Measurements from ENCODE around the gene RPS6KA4. TPM values are rescaled to one million over a fixed set of nuclear protein-coding genes. Genes with fewer than 3 reads are reported as not detected.

The RPS6KA4 gene
- polyA plus RNA-seq, 3 donors from 2014 or later, result 5.0 to 16.7 (median 8.5) TPM

GRCh38 chr11:64357446-64357845, 1.5 kb upstream of the RPS6KA4 start:
- Mint-ChIP-seq H3K27me3 (ENCODE audit: low read depth in 3 of 3) (no peaks in the 10 kb centered on the region), H3K27ac (peak overlapping the region in 1 of 6 donors; percentile 45), H3K4me3 (no peak overlapping the region), H3K36me3 (peaks cover 0 to 14% (median 3%) of the 10 kb centered on the region in 3 donors), H3K4me1 (peaks cover 17 to 30% of the 10 kb centered on the region in 2 donors), H3K9me3 (no peaks in the 10 kb centered on the region)
- DNase-seq, result no peak

- Mint-ChIP-seq H3K36me3 (peaks cover 2 to 14% (median 5%) of the 10 kb centered on the region in 3 donors), H3K9me3 (no peaks in the 10 kb centered on the region), H3K4me1 (peaks cover 17 to 30% of the 10 kb centered on the region in 2 donors), H3K27ac (peak overlapping the region in 4 of 6 donors; percentile 11 to 52 (median 36)), H3K4me3 (peak overlapping the region; percentile 44 to 71 (median 67)), H3K27me3 (ENCODE audit: low read depth in 3 of 3) (no peaks in the 10 kb centered on the region)
- no peak for DNase-seq
Measured at GRCh38 chr11:64357904-64358535, 942 bp upstream of the RPS6KA4 start.

- H3K27me3 Mint-ChIP-seq (ENCODE audit: low read depth in 3 of 3), result no peaks in the 10 kb centered on the region
- H3K9me3 Mint-ChIP-seq, result no peaks in the 10 kb centered on the region
- peak overlapping the region in 1 of 6 donors; percentile 27 for H3K27ac Mint-ChIP-seq
- peaks cover 17 to 30% of the 10 kb centered on the region in 2 donors for H3K4me1 Mint-ChIP-seq
- no peak for DNase-seq
- peak overlapping the region; percentile 33 to 71 (median 67) for H3K4me3 Mint-ChIP-seq
- peaks cover 4 to 14% (median 6%) of the 10 kb centered on the region in 3 donors for H3K36me3 Mint-ChIP-seq
Measured at GRCh38 chr11:64358536-64358906, 441 bp upstream of the RPS6KA4 start.

- no peaks in the 10 kb centered on the region for H3K9me3 Mint-ChIP-seq
- peak overlapping the region; percentile 34 to 83 (median 70) for H3K27ac Mint-ChIP-seq
- H3K4me1 Mint-ChIP-seq, result peaks cover 17 to 30% of the 10 kb centered on the region in 2 donors
- no peaks in the 10 kb centered on the region for H3K27me3 Mint-ChIP-seq (ENCODE audit: low read depth in 3 of 3)
- no peak for DNase-seq
- peak overlapping the region; percentile 81 to 93 (median 88) for H3K4me3 Mint-ChIP-seq
- peaks cover 8 to 19% (median 11%) of the 10 kb centered on the region in 3 donors for H3K36me3 Mint-ChIP-seq
Measured at GRCh38 chr11:64359712-64360445, 917 bp downstream of the RPS6KA4 start.

GRCh38 chr11:64360448-64360921, 1.5 kb downstream of the RPS6KA4 start:
- Mint-ChIP-seq H3K27me3 (ENCODE audit: low read depth in 3 of 3) (no peaks in the 10 kb centered on the region), H3K36me3 (peaks cover 8 to 19% (median 11%) of the 10 kb centered on the region in 3 donors), H3K27ac (peak overlapping the region in 4 of 6 donors; percentile 24 to 76 (median 36)), H3K4me1 (peaks cover 17 to 30% of the 10 kb centered on the region in 2 donors), H3K4me3 (peak overlapping the region; percentile 81 to 93 (median 88)), H3K9me3 (no peaks in the 10 kb centered on the region)
- no peak for DNase-seq

GRCh38 chr11:64361659-64362058, 2.7 kb downstream of the RPS6KA4 start:
- no peak overlapping the region for H3K4me3 Mint-ChIP-seq
- H3K4me1 Mint-ChIP-seq, result peaks cover 17 to 27% of the 10 kb centered on the region in 2 donors
- peaks cover 12 to 21% (median 15%) of the 10 kb centered on the region in 3 donors for H3K36me3 Mint-ChIP-seq
- peak overlapping the region in 1 of 6 donors; percentile 12 for H3K27ac Mint-ChIP-seq
- DNase-seq, result no peak
- no peaks in the 10 kb centered on the region for H3K9me3 Mint-ChIP-seq
- H3K27me3 Mint-ChIP-seq (ENCODE audit: low read depth in 3 of 3), result no peaks in the 10 kb centered on the region

- peak overlapping the region in 1 of 6 donors; percentile 19 for H3K27ac Mint-ChIP-seq
- no peaks in the 10 kb centered on the region for H3K27me3 Mint-ChIP-seq (ENCODE audit: low read depth in 3 of 3)
- H3K9me3 Mint-ChIP-seq, result no peaks in the 10 kb centered on the region
- H3K4me3 Mint-ChIP-seq, result peak overlapping the region in 2 of 5 donors; percentile 14 to 38
- peaks cover 14 to 22% (median 17%) of the 10 kb centered on the region in 3 donors for H3K36me3 Mint-ChIP-seq
- peaks cover 17 to 26% of the 10 kb centered on the region in 2 donors for H3K4me1 Mint-ChIP-seq
- no peak for DNase-seq
Measured at GRCh38 chr11:64362339-64362738, 3.4 kb downstream of the RPS6KA4 start.

GRCh38 chr11:64364435-64364834, 5.5 kb downstream of the RPS6KA4 start:
- DNase-seq, result no peak
- Mint-ChIP-seq H3K36me3 (peaks cover 17 to 22% (median 19%) of the 10 kb centered on the region in 3 donors), H3K4me3 (no peak overlapping the region), H3K27ac (peak overlapping the region in 1 of 6 donors; percentile 55), H3K9me3 (no peaks in the 10 kb centered on the region), H3K27me3 (ENCODE audit: low read depth in 3 of 3) (no peaks in the 10 kb centered on the region), H3K4me1 (peaks cover 16 to 18% of the 10 kb centered on the region in 2 donors)

GRCh38 chr11:64364911-64365310, 5.9 kb downstream of the RPS6KA4 start:
- no peak for DNase-seq
- Mint-ChIP-seq H3K4me1 (peaks cover 11 to 13% of the 10 kb centered on the region in 2 donors), H3K27ac (no peak overlapping the region), H3K27me3 (ENCODE audit: low read depth in 3 of 3) (no peaks in the 10 kb centered on the region), H3K9me3 (no peaks in the 10 kb centered on the region), H3K4me3 (no peak overlapping the region), H3K36me3 (peaks cover 17 to 22% (median 19%) of the 10 kb centered on the region in 3 donors)

GRCh38 chr11:64366751-64367150, 7.8 kb downstream of the RPS6KA4 start:
- Mint-ChIP-seq H3K27ac (peak overlapping the region in 1 of 6 donors; percentile 55), H3K4me1 (peaks cover 0 to 2% of the 10 kb centered on the region in 2 donors), H3K4me3 (no peak overlapping the region), H3K9me3 (no peaks in the 10 kb centered on the region), H3K27me3 (ENCODE audit: low read depth in 3 of 3) (no peaks in the 10 kb centered on the region), H3K36me3 (peaks cover 14 to 19% (median 18%) of the 10 kb centered on the region in 3 donors)
- no peak for DNase-seq

- Mint-ChIP-seq H3K27ac (no peak overlapping the region), H3K27me3 (ENCODE audit: low read depth in 3 of 3) (no peaks in the 10 kb centered on the region), H3K36me3 (peaks cover 11 to 16% (median 12%) of the 10 kb centered on the region in 3 donors), H3K4me1 (no peaks in the 10 kb centered on the region), H3K4me3 (no peak overlapping the region), H3K9me3 (no peaks in the 10 kb centered on the region)
- DNase-seq, result no peak
Measured at GRCh38 chr11:64367931-64368672, 9.1 kb downstream of the RPS6KA4 start.

- Mint-ChIP-seq H3K9me3 (no peaks in the 10 kb centered on the region), H3K4me1 (no peaks in the 10 kb centered on the region), H3K4me3 (no peak overlapping the region), H3K36me3 (peaks cover 11 to 15% (median 12%) of the 10 kb centered on the region in 3 donors), H3K27ac (peak overlapping the region in 1 of 6 donors; percentile 6), H3K27me3 (ENCODE audit: low read depth in 3 of 3) (no peaks in the 10 kb centered on the region)
- DNase-seq, result no peak
Measured at GRCh38 chr11:64368673-64369074, 9.7 kb downstream of the RPS6KA4 start.
